NCI-H1694 treated with DMSO at 0.1 percent for 48 hours (cell line): ENCODE data around the gene MS4A6A.

Experiments used
- DNase-seq: peaks from one replicate; lab custom pipeline; 2025; lab: John Stamatoyannopoulos, UW

MS4A6A gene

GRCh38 chr11:60128376-60128775 is 54.5 kb downstream of the MS4A6A start:
- no peak for DNase-seq

GRCh38 chr11:60127311-60127811 is 55.5 kb downstream of the MS4A6A start:
- DNase-seq = no peak

- no peak for DNase-seq
Measured at GRCh38 chr11:60125956-60126585, 56.8 kb downstream of the MS4A6A start.

- DNase-seq = no peak
Measured at GRCh38 chr11:60124802-60125432, 58.0 kb downstream of the MS4A6A start.
